Measurements from ENCODE around the gene IL13.

Gene IL13

GRCh38 chr5:132656774-132657355 is 1.1 kb upstream of the IL13 start:
- no peak for DNase-seq

- DNase-seq, result no peak
These were observed 669 bp downstream of the IL13 start for GRCh38 chr5:132658381-132659302.

- no peak for DNase-seq
These were observed 1.9 kb downstream of the IL13 start for GRCh38 chr5:132659598-132660493.

- no peak for DNase-seq
These were observed 3.4 kb downstream of the IL13 start for GRCh38 chr5:132661231-132662003.

GRCh38 chr5:132662004-132662401 is 4.0 kb downstream of the IL13 start:
- DNase-seq, result no peak

- no peak for DNase-seq
These were observed 5.2 kb downstream of the IL13 start for GRCh38 chr5:132662925-132663770.

GRCh38 chr5:132663771-132664695 is 6.1 kb downstream of the IL13 start:
- no peak for DNase-seq

- no peak for DNase-seq
These were observed 6.8 kb downstream of the IL13 start for GRCh38 chr5:132664696-132665209.

GRCh38 chr5:132665574-132666080 is 7.7 kb downstream of the IL13 start:
- DNase-seq, result no peak

- DNase-seq, result no peak
These were observed 8.5 kb downstream of the IL13 start for GRCh38 chr5:132666310-132667123.

GRCh38 chr5:132667309-132667708 is 9.3 kb downstream of the IL13 start:
- DNase-seq, result no peak

GRCh38 chr5:132667761-132668705 is 10.1 kb downstream of the IL13 start:
- DNase-seq, result no peak

- DNase-seq, result no peak
These were observed 10.9 kb downstream of the IL13 start for GRCh38 chr5:132668706-132669454.

GRCh38 chr5:132669455-132669820 is 11.5 kb downstream of the IL13 start:
- no peak for DNase-seq

- no peak for DNase-seq
These were observed 12.3 kb downstream of the IL13 start for GRCh38 chr5:132669966-132670882.

- DNase-seq, result no peak
These were observed 13.0 kb downstream of the IL13 start for GRCh38 chr5:132671000-132671399.
